ENCODE data around the gene BNC2.
"Not testable (repeated sequence)": the region's sequence is repeated elsewhere in the genome, so short reads cannot be mapped to it uniquely, and the experiment has no call there.

BNC2 gene

DNA sequence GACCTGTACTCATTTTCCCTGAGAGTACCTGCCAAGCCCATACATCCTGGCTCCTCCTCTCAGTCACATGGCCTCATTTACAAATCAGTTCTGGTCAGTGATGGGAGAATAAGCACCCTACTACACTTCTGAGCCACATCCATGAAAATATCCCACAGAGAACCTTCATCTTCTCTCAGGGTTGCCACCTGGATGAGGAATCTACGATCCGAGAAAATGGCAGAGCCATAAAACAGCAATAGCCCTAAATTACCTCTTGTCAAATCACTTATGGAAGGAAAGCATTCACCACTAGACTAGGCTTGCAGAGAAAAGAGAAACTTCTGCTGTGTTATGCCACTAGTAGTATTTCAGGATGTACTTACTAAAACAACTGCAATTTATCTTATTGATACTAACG is 324.8 kb downstream of the BNC2 start:
- no peak for DNase-seq (ENCODE audit: low read depth in 2 of 2)

- no peak for DNase-seq (ENCODE audit: low read depth in 2 of 2)
Measured at GRCh38 chr9:16544842-16545241, 325.6 kb downstream of the BNC2 start.

DNA sequence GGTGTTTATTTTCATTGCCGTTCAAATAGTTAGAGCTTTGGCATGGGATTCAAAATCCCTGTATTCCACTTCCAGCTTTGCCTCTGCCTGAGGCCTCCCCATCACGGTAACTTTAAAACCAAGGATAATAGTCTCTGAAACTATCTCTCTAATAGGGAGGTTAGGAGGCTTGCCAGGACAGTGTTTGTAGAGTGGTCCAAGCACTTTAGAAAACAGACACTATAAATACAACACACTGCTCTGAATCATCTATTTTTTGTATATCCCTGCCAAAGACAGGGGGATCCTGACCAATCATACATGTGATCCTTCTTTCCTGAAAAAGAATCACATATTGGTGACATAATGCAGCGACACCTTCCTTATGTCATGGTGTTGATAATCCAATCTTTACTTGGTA is 326.8 kb downstream of the BNC2 start:
- DNase-seq (ENCODE audit: low read depth in 2 of 2), result no peak

GRCh38 chr9:16543225-16543624 is 327.2 kb downstream of the BNC2 start:
- no peak for DNase-seq (ENCODE audit: low read depth in 2 of 2)

- DNase-seq (ENCODE audit: low read depth in 2 of 2), result no peak
Measured at GRCh38 chr9:16542290-16542689, 328.2 kb downstream of the BNC2 start.

DNA sequence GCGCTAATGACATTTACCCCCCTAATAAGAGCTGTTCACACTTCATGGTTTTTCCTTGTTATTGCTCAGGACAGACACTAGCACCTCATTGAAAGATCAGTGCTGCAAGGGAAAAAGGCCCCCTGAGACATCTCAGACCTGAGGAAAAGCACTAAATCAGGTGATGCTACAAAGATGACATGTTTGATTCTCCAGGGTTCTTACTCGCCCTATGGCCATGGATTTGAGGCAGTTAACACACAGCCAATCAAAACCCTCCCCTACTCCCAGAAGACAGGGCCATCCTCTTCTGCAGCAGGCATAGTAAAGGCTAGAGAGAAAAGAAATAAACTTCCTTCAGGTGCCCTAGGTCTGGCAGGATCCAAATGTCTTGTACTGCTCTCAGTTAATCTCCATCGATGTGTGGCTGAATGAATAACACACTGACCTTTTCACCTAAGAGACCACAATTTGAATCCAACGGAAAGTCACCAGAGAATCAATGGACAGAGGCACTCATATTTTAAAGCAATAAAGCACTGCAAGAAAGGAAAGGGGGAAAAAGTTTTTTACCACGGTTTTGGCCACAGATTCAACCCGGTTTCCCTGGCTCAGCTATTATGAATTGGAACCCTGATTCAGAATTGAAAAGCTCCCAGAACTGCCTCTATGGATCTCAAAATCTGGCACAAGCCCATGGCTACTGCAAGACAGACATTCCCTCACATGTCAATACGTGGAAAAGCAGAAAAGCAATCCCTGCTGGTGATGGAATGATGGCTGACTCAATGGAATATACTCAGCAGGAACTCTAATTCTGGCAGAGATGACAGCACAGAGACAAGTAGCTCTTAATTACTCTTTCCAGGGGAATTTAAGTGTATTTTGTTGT is 329.5 kb downstream of the BNC2 start:
- no peak for DNase-seq (ENCODE audit: low read depth in 2 of 2)

- DNase-seq (ENCODE audit: low read depth in 2 of 2), result not testable (repeated sequence)
Measured at GRCh38 chr9:16539626-16540025, 330.8 kb downstream of the BNC2 start.

DNA sequence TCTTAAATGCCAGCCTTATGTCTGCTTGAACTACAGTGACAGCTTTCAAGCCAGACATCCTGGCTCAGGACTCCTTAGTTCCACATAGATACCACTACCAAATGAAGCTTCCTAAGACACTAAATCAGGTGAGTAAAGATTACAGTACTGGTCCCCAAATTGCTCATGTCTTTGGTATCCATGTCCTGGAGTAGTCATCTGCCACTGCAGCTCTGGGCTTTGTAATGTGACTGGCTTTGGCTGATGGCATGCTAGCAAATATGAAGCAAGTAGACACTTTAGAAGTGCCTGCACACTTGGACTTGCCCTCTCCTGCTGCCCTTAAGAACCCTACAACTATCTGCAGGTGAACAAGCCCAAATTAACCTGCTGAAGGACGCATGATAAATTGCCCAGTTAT is 334.9 kb downstream of the BNC2 start:
- no peak for DNase-seq (ENCODE audit: low read depth in 2 of 2)

DNA sequence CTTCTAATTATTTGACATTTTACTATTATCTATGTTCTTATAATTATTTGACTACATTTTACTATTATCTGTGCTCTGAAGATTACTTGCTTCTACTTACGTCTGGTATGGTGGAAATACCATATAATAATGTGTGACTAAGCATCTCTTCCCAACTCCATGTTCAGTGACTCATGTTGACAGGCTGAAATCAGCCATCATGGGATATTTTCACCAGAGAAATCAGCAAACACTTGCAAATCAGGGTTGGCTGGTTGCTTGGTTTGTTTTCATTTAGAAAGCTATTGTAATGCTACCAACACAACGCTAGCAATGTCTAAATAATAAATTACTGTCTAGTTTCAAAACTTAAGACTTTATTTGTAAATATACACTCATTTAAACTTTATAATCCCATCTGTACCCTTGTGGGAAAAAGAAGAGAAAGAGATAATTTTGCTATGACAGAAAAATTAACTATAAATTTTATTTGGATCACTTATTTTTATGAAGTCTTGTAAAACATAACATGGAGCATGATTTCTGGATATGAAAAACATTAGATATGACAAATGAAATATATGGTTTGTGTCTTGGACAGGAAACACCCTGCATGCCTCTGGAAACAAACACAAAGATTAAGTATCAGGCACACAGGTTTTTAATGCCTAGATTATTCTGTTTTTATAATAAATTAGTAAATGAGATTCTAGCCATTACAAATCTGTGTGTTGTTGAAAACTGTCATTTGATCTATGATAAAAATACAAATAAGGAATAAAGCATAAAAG is 337.6 kb downstream of the BNC2 start:
- DNase-seq (ENCODE audit: low read depth in 2 of 2), result no peak

DNA sequence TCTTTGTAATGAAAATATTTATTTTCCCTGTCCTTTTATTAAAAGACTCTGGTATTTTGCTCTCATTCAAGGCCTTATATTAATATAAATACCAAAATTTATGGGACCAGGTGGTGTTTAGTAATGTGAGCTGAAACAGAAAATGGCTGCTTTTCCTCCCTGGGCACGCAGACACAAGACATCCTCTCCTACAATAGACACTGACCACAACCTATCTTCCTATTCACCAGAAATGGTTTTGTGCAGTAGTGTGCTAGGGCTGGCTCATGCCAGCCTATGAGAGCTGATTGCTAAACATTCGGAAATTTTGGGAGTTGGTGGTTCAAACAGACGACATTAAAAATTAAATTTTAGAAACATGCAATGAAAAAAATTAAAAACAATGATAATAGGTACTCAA is 338.2 kb downstream of the BNC2 start:
- DNase-seq (ENCODE audit: low read depth in 2 of 2), result no peak

DNA sequence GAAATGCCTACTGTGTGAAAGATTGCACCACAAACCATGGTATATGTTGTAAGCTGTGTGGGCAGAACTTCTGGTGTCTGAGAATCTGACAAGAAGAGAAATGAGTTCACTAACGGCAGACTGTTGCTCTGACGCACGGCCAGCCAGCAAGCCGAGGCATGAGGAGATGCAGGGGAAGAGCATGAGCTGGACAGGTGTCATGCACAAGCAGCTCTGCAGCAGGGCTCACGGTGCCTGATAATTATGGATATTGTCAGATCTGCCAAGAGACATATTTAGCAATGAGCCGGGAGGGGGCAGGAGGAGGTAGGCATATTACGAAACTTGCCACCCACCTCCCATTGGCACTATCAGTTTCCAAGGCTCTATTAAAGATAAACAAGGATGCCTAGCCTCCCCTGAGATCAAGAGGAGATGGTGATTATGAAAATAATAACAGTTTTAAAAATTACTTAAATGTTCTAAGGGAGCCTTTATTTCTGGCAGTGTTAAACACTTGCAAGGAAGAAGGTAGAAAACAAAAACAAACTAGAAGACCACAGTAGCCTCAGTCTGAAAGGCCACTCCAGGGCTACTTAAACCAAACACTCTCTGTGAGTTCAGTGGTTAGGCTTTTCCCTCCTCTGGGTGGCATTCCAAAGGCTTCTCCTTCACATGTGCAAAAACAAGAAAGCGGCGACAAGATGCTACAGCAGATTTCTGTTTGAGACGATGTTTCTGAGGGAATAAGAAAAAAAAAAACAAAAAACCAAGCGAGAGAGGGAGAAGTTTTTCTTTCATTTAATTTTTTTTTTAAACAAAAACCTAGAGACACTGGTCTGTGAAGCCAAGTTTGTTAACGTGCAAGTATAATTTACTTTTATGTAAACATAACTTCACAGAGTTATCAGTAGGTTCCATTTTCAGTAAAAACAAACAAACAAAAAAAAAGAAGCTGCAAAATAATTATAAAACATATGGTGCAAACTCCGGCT is 339.5 kb downstream of the BNC2 start:
- no peak for DNase-seq (ENCODE audit: low read depth in 2 of 2)

- no peak for DNase-seq (ENCODE audit: low read depth in 2 of 2)
Measured at GRCh38 chr9:16527573-16527972, 342.9 kb downstream of the BNC2 start.

DNA sequence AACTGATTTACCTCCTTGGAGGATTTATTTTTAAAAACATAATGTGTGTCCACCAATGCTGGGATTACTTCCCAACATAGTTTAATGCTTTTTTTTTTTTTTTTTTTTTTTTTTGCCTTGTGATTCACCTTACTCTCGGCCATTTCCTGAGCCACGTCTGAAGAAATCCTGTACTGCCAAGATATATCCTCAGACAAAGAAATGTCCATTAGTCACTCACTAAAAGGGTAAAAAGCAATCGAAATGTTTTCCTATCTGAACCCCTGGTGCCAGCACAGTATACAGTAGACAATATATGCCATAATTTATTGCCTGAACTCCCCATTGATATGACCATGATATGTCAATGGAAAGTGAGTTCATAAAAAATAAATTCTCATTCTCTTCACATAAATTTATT is 344.1 kb downstream of the BNC2 start:
- DNase-seq (ENCODE audit: low read depth in 2 of 2), result no peak

- DNase-seq (ENCODE audit: low read depth in 2 of 2), result no peak
Measured at GRCh38 chr9:16524823-16525222, 345.6 kb downstream of the BNC2 start.

GRCh38 chr9:16524078-16524477 is 346.4 kb downstream of the BNC2 start:
- DNase-seq (ENCODE audit: low read depth in 2 of 2), result no peak

DNA sequence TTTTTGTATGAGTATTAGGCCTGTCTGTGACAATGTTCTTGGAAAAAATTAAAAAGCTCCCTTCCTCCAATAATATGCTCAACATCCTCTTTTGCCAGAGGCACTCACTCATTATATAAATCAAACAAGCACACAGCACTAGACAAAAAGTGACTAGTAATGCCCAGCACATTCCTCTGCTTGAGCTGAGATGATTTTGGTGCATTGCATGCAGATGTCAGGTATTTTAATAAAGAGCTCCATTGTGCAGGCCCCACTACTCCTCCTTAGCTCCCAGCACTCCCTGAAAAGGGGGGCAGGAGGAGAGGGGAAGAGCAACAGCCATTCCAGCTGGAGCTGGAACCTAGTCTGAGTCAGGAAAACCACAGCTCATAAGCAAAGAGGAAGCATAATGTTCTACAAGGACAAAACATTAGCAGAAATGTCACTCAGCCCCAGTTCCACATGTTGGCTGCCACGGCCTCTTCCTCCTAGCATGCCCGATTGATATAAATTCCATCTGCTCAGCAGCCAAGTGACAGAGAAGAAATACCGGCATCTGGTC is 348.5 kb downstream of the BNC2 start:
- no peak for DNase-seq (ENCODE audit: low read depth in 2 of 2)

DNA sequence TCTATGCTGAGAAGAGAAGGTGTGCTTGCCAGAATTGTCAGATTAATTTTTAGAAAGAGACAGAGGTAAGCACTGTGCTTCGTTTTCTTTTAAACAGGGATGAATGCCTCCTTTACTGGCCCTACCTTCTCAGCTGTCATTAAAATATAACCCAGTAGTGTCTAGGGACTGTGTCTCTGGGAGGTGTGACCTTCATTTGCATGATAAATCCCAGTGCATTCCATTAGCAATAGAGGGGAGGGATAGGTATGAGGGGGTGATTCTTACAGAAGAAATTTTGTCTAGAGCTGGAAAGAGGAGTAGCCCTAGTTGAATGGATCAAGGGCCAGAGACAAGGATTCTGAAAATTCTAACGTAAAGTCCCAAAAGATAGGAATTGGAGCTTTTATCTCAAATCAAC is 351.5 kb downstream of the BNC2 start:
- DNase-seq (ENCODE audit: low read depth in 2 of 2), result no peak

DNA sequence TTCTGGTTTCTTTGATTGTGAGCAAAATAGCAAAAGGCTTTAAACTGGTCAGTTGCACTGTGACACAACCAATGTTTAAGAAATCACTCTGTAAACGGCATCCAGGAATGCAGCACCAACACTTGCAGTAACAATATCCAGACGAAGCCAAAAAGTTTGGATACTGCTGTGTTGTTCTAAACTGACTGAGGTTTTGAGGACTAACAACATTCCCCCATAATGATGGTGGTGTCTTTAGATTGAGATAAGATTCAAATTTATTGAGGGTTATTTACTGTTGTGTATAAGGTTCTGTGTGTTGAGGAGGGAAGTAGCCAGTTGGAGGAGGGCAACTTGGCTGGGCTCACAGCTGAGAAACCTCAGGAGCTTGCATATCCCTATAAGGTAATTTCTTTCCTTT is 353.6 kb downstream of the BNC2 start:
- DNase-seq (ENCODE audit: low read depth in 2 of 2), result no peak

DNA sequence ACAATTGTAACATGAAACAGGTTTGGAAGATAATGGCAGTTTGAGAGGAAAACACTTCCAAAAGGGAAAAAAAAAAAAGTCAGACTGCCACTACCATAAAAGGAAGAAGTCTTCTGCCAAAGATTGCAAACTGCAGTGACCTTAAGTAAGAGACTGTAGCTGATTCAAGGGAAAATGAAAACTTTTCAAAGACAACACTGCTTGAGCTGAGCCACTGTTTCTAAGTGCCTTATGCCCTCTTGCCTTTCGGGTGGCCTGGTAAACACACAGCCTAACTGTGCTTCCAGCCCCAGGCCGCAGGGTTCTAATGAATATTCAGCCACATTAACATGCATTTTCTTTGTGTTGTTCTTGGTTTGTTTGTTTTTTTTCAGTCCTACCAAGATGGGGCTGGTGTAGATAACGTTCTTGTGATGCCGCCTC is 354.6 kb downstream of the BNC2 start:
- DNase-seq (ENCODE audit: low read depth in 2 of 2), result no peak

DNA sequence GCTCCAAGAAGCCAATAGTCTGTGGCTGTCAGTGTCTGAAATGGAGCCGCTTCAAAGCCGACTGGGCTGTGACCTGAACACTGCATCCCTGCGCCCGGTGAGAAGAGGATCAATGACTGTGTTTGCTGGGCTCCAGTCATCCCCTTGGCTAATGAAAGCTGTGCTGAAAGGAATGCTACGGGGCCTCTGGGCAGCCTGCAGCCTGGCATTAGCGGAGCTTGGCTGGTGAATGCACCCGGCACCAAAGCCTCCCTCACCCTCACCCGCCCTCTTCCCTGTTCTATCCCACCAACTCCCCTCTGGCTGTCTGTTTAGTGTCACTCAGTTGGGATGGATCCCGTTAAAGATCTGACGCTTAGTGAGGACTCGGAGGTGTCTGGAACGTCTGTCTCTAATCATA is 355.3 kb downstream of the BNC2 start:
- DNase-seq (ENCODE audit: low read depth in 2 of 2), result no peak

- DNase-seq (ENCODE audit: low read depth in 2 of 2), result no peak
Measured at GRCh38 chr9:16514131-16514530, 356.3 kb downstream of the BNC2 start.

DNA sequence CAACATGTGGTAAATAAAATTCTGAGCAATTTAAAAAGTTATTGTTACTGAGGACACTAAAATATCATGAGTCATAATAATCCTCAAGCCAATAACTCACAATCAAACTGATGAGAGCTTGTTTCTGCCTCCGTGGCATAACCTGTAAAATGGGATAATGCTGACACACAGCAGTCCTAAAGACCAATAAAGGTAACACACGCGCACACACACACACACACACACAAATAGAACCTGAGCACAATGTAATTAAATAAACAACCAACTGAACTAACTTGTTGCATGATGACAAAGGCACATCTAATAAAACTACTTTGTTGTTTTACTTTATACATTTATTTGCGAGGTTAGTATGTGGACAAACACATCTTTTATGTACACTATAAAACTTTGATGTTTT is 358.2 kb downstream of the BNC2 start:
- no peak for DNase-seq (ENCODE audit: low read depth in 2 of 2)

All from stimulated activated CD8-positive, alpha-beta memory T cell treated with anti-CD3 and anti-CD28 coated beads, Interleukin-15, amount 100 ng/mL, for 48 hours (primary cell).